ENCODE results near the gene GSTO2.

Gene GSTO2

GRCh38 chr10:104307576-104308438, 38.8 kb downstream of the GSTO2 start:
- Mint-ChIP-seq H3K36me3 (peaks cover 8% of the 10 kb centered on the region), H3K27ac (peak overlapping the region; percentile 69), H3K4me1 (peaks cover 28% of the 10 kb centered on the region), H3K27me3 (no peaks in the 10 kb centered on the region), H3K9me3 (no peaks in the 10 kb centered on the region), H3K4me3 (no peak overlapping the region)
- no peak for ATAC-seq

DNA sequence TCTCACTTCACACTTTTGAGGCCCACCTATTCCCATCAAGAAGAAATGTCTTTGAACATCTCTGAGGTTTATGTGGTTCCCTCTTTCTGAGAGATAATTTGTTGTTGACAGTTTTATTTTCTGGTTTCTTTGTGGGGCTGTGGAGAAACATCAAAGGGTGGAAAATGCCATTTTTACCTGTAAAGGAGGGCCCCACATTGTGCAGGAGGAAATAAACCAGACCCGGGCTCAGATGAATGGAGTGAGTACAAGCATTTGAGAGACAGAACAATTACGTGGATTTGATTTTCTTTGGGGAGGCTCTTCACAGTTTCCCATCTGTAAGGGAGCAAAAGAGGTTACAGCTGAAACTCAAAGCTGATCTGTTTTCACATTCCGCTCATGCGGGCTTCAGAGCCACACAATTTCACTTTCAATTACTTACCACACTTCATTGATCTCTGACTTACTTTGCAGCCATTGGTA, 39.5 kb downstream of the GSTO2 start:
- H3K9me3 Mint-ChIP-seq = no peaks in the 10 kb centered on the region
- no peak overlapping the region for H3K4me3 Mint-ChIP-seq
- peaks cover 14% of the 10 kb centered on the region for H3K36me3 Mint-ChIP-seq
- no peaks in the 10 kb centered on the region for H3K27me3 Mint-ChIP-seq
- H3K27ac Mint-ChIP-seq = peak overlapping the region; percentile 69
- H3K4me1 Mint-ChIP-seq = peaks cover 28% of the 10 kb centered on the region
- peak; percentile 62 for ATAC-seq

- H3K4me1 Mint-ChIP-seq = peaks cover 28% of the 10 kb centered on the region
- no peak overlapping the region for H3K4me3 Mint-ChIP-seq
- H3K36me3 Mint-ChIP-seq = peaks cover 14% of the 10 kb centered on the region
- peak overlapping the region; percentile 69 for H3K27ac Mint-ChIP-seq
- ATAC-seq = no peak
- H3K27me3 Mint-ChIP-seq = no peaks in the 10 kb centered on the region
- no peaks in the 10 kb centered on the region for H3K9me3 Mint-ChIP-seq
Observed at GRCh38 chr10:104309980-104310978, 41.3 kb downstream of the GSTO2 start.

GRCh38 chr10:104311184-104311720, 42.3 kb downstream of the GSTO2 start:
- Mint-ChIP-seq H3K4me3 (no peak overlapping the region), H3K27ac (no peak overlapping the region), H3K27me3 (no peaks in the 10 kb centered on the region), H3K36me3 (peaks cover 21% of the 10 kb centered on the region), H3K9me3 (no peaks in the 10 kb centered on the region), H3K4me1 (peaks cover 25% of the 10 kb centered on the region)
- no peak for ATAC-seq

DNA sequence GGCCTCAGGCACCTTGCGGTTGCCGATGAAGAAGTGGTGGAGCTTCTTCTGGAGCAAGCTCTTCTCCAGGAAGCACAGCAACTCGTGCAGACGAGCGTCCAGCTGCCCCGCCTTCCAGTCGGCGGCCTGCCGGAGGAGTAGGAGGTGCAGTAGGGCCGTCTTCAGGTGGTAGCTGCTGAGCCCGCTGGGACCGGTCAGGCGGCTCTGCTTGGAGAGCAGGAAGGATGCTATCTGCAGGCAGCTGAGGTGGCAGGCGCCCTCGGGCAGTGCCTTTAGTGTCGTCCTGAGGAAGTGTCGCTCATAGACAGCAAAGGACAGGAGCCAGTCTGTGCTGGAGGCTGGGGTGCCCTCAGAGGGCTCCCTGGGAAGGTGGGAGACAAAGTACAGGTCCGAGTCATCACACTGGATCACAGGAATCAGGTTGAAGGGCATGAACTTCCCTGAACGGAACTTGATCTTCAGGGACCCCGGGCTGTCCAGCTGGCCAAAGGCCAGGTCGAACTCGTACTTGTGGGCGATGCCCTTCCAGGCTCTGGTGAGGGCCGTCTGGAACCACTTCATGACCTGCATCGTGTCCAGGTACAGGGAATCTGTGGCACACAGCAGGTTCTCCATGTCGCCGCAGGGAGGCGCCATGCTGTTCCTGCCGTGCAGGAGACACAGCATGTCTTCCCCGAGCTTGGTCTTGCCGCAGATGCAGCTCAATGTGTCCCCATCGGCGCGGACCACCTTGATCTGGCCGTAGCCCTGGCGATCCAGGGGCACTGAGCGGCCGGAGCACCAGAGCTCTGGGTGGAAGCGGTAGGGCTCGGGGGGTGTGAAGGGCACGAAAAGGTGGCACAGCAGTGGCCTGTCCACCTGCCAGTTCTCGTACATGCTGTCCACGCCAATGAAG, 45.9 kb downstream of the GSTO2 start:
- Mint-ChIP-seq H3K4me3 (no peak overlapping the region), H3K27me3 (no peaks in the 10 kb centered on the region), H3K27ac (no peak overlapping the region), H3K4me1 (peaks cover 39% of the 10 kb centered on the region), H3K36me3 (peaks cover 21% of the 10 kb centered on the region), H3K9me3 (no peaks in the 10 kb centered on the region)
- no peak for ATAC-seq

DNA sequence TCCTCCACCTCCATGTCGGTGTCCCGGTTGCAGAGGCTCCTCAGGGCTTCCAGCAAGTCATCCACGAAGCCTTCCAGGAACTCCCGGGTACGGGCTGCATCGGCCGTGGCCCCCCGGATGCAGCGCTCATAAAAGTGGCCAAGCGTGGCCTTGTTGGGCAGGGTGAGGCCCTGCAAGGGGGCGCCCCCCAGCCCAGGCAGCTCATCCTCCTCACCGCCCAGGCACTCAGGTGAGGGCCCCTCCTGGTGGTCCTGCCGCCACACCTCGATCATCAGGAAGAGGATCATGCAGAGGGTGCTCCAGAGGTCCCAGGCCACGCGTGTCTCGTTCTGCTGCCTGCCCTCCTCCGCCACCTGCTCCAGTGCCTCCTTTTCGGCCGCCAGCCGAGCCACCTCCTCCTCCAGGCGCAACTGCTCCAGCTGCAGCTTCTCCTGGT, 46.5 kb downstream of the GSTO2 start:
- H3K27me3 Mint-ChIP-seq = no peaks in the 10 kb centered on the region
- no peak overlapping the region for H3K4me3 Mint-ChIP-seq
- peaks cover 46% of the 10 kb centered on the region for H3K4me1 Mint-ChIP-seq
- no peak for ATAC-seq
- no peaks in the 10 kb centered on the region for H3K9me3 Mint-ChIP-seq
- H3K27ac Mint-ChIP-seq = no peak overlapping the region
- H3K36me3 Mint-ChIP-seq = peaks cover 21% of the 10 kb centered on the region

- Mint-ChIP-seq H3K27ac (peak overlapping the region; percentile 67), H3K36me3 (peaks cover 21% of the 10 kb centered on the region), H3K27me3 (no peaks in the 10 kb centered on the region), H3K9me3 (no peaks in the 10 kb centered on the region), H3K4me3 (no peak overlapping the region), H3K4me1 (peaks cover 51% of the 10 kb centered on the region)
- no peak for ATAC-seq
Observed at GRCh38 chr10:104316321-104317099, 47.5 kb downstream of the GSTO2 start.

GRCh38 chr10:104317269-104317710, 48.3 kb downstream of the GSTO2 start:
- Mint-ChIP-seq H3K27ac (peak overlapping the region; percentile 67), H3K9me3 (no peaks in the 10 kb centered on the region), H3K4me3 (no peak overlapping the region), H3K36me3 (peaks cover 17% of the 10 kb centered on the region), H3K27me3 (no peaks in the 10 kb centered on the region), H3K4me1 (peaks cover 59% of the 10 kb centered on the region)
- no peak for ATAC-seq

DNA sequence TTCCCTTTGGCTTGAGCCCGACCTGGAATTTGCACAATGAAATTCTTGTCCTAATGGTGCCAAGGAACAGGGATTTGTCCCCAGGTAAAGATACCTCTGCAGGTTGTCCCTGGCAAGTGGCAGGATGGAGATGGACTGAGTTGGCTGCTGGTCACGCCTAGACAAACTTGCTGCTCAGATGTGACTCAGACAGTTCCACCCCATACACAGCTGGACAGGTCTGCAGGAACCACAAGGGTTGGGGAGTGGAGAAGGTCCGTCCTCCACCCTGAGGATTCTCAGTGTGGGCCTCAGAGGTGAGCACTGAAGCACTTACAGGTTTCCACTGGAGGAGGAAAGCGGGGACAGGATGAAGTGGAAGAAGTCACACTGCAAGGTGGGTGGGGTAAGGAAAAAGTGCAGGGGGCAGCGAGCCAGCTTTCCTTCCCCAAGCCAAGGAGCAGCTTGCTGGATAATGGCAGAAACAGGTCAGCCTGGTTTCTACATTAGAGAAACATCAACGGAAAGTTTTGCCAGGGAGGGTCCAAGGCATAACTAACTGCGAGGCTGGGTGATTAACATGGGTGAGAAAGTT, 48.8 kb downstream of the GSTO2 start:
- Mint-ChIP-seq H3K27me3 (no peaks in the 10 kb centered on the region), H3K4me3 (no peak overlapping the region), H3K9me3 (no peaks in the 10 kb centered on the region), H3K36me3 (peaks cover 13% of the 10 kb centered on the region), H3K4me1 (peaks cover 64% of the 10 kb centered on the region), H3K27ac (peak overlapping the region; percentile 67)
- ATAC-seq = no peak

DNA sequence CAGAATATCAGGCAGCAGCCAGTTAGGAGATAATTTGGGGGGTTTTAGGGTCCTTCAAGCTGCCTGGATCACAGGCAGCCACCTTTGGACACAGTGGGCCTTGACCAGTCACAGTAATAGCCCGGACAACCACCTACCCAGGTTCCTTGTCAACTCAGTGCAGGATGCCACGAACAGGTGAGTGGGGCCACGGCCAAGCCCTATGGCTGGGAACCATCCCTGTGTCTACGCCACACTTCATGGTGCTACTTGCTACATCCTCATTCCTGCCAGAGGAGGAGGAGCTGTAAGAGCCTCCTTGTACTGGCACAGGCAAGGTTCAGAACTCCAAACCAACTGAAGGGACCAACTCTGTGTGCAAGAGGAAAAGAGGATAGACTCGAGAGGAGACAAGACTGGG, 49.3 kb downstream of the GSTO2 start:
- Mint-ChIP-seq H3K9me3 (no peaks in the 10 kb centered on the region), H3K36me3 (peaks cover 8% of the 10 kb centered on the region), H3K4me1 (peaks cover 69% of the 10 kb centered on the region), H3K27ac (peak overlapping the region; percentile 67), H3K27me3 (no peaks in the 10 kb centered on the region), H3K4me3 (no peak overlapping the region)
- no peak for ATAC-seq

DNA sequence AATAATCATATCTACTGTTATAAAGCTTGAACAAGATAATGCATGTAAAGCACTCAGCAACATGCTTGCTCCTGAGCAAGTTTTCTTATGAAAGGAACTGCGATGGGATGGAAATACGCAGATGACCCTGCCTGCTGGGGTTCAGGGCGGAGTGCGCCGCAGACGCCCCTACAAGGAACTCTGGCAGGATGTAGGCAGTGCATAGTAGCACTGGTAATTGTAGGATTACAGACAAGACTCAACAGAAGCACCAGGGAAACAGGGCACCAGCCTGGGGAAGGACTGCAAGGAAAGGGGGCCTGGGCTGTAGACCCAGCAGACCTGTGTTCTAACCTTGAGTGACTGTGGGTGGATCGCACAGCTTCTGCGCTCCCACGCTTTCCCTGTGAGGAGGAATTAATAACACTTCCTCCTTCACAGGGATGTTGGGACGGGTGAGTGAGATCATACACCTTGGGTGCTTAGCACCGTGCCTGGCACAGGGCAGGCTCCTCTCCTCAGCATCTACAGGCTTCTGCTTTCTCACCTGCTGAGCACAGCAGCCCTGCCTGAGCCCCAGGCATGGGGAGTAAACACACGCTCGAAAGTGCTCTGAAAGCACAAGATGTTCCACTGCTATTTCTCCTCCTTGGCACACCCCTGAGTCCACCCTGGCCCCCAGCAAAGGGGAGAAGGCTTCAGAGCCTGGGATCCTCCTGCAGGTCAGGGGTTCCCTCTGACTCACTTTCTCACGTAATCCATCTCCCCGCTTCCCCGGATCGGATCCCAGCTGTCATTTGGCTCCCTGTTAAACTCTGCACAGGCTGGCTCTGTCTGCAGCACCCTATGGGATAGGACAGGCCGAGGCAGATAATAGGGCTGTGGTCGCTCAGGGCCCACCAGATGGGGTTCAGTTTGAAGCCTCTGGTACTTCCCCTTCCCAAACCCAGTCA, 50.1 kb downstream of the GSTO2 start:
- H3K27ac Mint-ChIP-seq = peak overlapping the region; percentile 63
- H3K4me3 Mint-ChIP-seq = no peak overlapping the region
- no peaks in the 10 kb centered on the region for H3K27me3 Mint-ChIP-seq
- H3K4me1 Mint-ChIP-seq = peaks cover 77% of the 10 kb centered on the region
- peaks cover 7% of the 10 kb centered on the region for H3K36me3 Mint-ChIP-seq
- ATAC-seq = no peak
- no peaks in the 10 kb centered on the region for H3K9me3 Mint-ChIP-seq

GRCh38 chr10:104321226-104321625, 52.2 kb downstream of the GSTO2 start:
- no peak for ATAC-seq
- Mint-ChIP-seq H3K27ac (peak overlapping the region; percentile 71), H3K4me1 (peaks cover 92% of the 10 kb centered on the region), H3K9me3 (no peaks in the 10 kb centered on the region), H3K4me3 (no peak overlapping the region), H3K36me3 (peaks cover 5% of the 10 kb centered on the region), H3K27me3 (no peaks in the 10 kb centered on the region)
